ENCODE results near the gene F8. TPM values are rescaled to one million over a fixed set of nuclear protein-coding genes. Genes with fewer than 3 reads are reported as not detected.

F8 gene
- total RNA-seq, 5 donors from 2014 or later (not counting 1 experiment from before 2014, with no cell fraction given) = 1.3 to 3.5 (median 2.7) TPM

GRCh38 chrX:154804957-154805695 is 217.4 kb downstream of the F8 start, which contains the start of gene MPP1:
TSS of gene MPP1 (minus strand) at chrX:154805485. CDS start at chrX:154805373, 112 bp downstream.
- peaks cover 0 to 7% of the 10 kb centered on the region in 2 donors for H3K27me3 Mint-ChIP-seq
- peak within 1 kb of the TSS; percentile 43 to 69 for H3K27ac Mint-ChIP-seq
- WGBS (ENCODE audit: insufficient coverage) = 6% methylated on average over 28 of the region's 65 CpGs
- H3K9me3 Mint-ChIP-seq = no peaks in the 10 kb centered on the region
- H3K4me3 Mint-ChIP-seq = peak within 1 kb of the TSS; percentile 62 to 78 (median 73)
- Histone ChIP-seq H3K9me3 (no peaks in the 10 kb centered on the region), H3K27me3 (replicated peaks in 1 of 2; ENCODE audit: control insufficient read depth in 2 of 2, extremely low read depth in 1 of 2, insufficient read depth in 2 of 2, low read length in 1 of 2) (no peaks in the 10 kb centered on the region), H3K4me3 (ENCODE audit: control insufficient read depth in 1 of 2, extremely low read depth in 1 of 2, low read length in 1 of 2) (peak within 1 kb of the TSS; percentile 68 to 77), H3K4me1 (ENCODE audit: control insufficient read depth in 1 of 2, extremely low read depth in 1 of 2, insufficient read depth in 2 of 2, low read length in 2 of 2) (peaks cover 15 to 28% of the 10 kb centered on the region in 2 experiments), H3K36me3 (ENCODE audit: control insufficient read depth in 2 of 2, extremely low read depth in 1 of 2, insufficient read depth in 1 of 2, low read length in 1 of 2) (no peaks in the 10 kb centered on the region), H3K27ac (ENCODE audit: low read length) (no peak within 1 kb of the TSS)
- peaks cover 11 to 42% (median 41%) of the 10 kb centered on the region in 3 donors for H3K4me1 Mint-ChIP-seq
- POLR2A ChIA-PET = interaction anchor here in 1 of 2 donors (0.6 kb wide), 1 partner anchor 257 kb away, joined by 4 read pairs; no protein-coding TSS in a partner anchor
- peak; percentile 97 to 99 (median 98) for ATAC-seq (replicated peaks in 1 of 4)
- H3K36me3 Mint-ChIP-seq = no peaks in the 10 kb centered on the region
- DNase-seq = peak; percentile 37 to 85 (median 63)
- CTCF ChIA-PET = no interaction called here

DNA sequence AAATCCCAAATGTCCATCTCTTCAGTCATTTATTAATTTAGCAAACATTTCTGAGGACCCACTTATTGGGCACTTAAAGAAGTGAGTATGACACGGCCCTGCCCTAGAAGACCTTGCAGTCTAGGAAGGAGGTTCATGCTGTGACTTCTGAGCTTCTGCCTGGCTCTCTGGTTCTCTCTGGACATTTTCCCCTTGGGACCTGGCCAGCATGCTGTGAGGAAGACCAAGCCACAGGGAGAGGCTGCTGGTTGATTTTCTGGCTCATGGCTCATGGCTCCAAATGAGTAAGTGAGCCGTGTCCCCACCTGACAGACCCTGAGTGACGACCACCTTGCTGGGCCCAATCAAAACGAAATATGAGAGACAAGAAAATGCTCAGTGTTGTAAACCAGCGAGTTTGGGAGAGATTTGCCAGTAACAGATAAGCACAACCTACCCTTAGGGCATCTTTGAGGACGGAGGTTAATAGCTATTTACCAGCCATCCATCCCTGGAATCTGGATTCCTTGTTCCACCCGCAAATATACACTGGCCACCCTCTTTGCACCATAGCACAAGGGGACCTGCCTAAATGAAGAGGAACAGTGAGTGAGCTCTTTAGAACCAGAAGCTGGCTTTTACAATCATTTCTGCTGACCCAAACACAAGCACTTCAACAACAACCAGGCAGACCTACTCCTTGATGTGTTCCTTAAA is 218.1 kb downstream of the F8 start:
- POLR2A ChIA-PET = no interaction called here
- Histone ChIP-seq H3K4me1 (ENCODE audit: control insufficient read depth in 1 of 2, extremely low read depth in 1 of 2, insufficient read depth in 2 of 2, low read length in 2 of 2) (peaks cover 21 to 35% of the 10 kb centered on the region in 2 experiments), H3K36me3 (ENCODE audit: control insufficient read depth in 2 of 2, extremely low read depth in 1 of 2, insufficient read depth in 1 of 2, low read length in 1 of 2) (no peaks in the 10 kb centered on the region), H3K4me3 (ENCODE audit: control insufficient read depth in 1 of 2, extremely low read depth in 1 of 2, low read length in 1 of 2) (peak overlapping the region; percentile 68 to 77), H3K27me3 (replicated peaks in 1 of 2; ENCODE audit: control insufficient read depth in 2 of 2, extremely low read depth in 1 of 2, insufficient read depth in 2 of 2, low read length in 1 of 2) (no peaks in the 10 kb centered on the region), H3K27ac (ENCODE audit: low read length) (no peak overlapping the region), H3K9me3 (no peaks in the 10 kb centered on the region)
- no peaks in the 10 kb centered on the region for H3K36me3 Mint-ChIP-seq
- H3K9me3 Mint-ChIP-seq = no peaks in the 10 kb centered on the region
- H3K4me1 Mint-ChIP-seq = peaks cover 18 to 49% (median 49%) of the 10 kb centered on the region in 3 donors
- WGBS (ENCODE audit: insufficient coverage) = 67% methylated on average over 2 of the region's 7 CpGs
- H3K27me3 Mint-ChIP-seq = peaks cover 0 to 10% of the 10 kb centered on the region in 2 donors
- CTCF ChIA-PET = interaction anchor here in 1 of 2 donors (0.5 kb wide), 1 partner anchor 12 kb away, joined by 3 read pairs; no protein-coding TSS in a partner anchor
- peak overlapping the region; percentile 62 to 78 (median 73) for H3K4me3 Mint-ChIP-seq
- peak overlapping the region in 1 of 2 donors; percentile 34 for H3K27ac Mint-ChIP-seq
- ATAC-seq (replicated peaks in 1 of 4) = no peak
- DNase-seq = no peak

DNA sequence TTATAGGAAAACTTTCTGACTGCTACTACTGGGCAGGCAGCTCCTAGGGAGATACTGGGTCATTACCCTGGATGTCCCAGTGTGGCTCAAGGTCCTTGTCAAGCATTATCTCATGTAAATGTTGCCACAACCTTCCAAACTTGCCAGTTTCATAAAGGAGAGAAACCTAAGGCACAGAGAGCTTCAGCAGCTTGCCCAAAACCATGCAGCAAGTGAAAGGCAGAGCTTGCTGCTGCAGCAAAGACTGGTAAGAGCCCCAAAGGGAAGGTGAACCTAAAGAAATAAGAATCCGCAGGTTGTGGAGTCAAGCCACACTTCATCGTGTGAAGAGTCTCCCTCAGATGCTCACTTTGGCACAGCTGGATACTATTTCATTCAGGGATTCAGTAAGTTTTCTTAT is 219.6 kb downstream of the F8 start:
- ChIA-PET CTCF (interaction anchor here in 1 of 2 donors (0.9 kb wide), 1 partner anchor 53 kb away, joined by 3 read pairs; no protein-coding TSS in a partner anchor), POLR2A (no interaction called here)
- no peak overlapping the region for H3K4me3 Mint-ChIP-seq
- peaks cover 0 to 9% of the 10 kb centered on the region in 2 donors for H3K27me3 Mint-ChIP-seq
- Histone ChIP-seq H3K9me3 (no peaks in the 10 kb centered on the region), H3K4me1 (ENCODE audit: control insufficient read depth in 1 of 2, extremely low read depth in 1 of 2, insufficient read depth in 2 of 2, low read length in 2 of 2) (peaks cover 22 to 38% of the 10 kb centered on the region in 2 experiments), H3K27me3 (replicated peaks in 1 of 2; ENCODE audit: control insufficient read depth in 2 of 2, extremely low read depth in 1 of 2, insufficient read depth in 2 of 2, low read length in 1 of 2) (no peaks in the 10 kb centered on the region), H3K36me3 (ENCODE audit: control insufficient read depth in 2 of 2, extremely low read depth in 1 of 2, insufficient read depth in 1 of 2, low read length in 1 of 2) (no peaks in the 10 kb centered on the region), H3K4me3 (ENCODE audit: control insufficient read depth in 1 of 2, extremely low read depth in 1 of 2, low read length in 1 of 2) (no peak overlapping the region), H3K27ac (ENCODE audit: low read length) (no peak overlapping the region)
- ATAC-seq (replicated peaks in 1 of 4) (no peak), DNase-seq (no peak)
- no CpG with 5 or more reads among the region's 2 CpGs for WGBS (ENCODE audit: insufficient coverage)
- H3K4me1 Mint-ChIP-seq = peaks cover 24 to 56% (median 54%) of the 10 kb centered on the region in 3 donors
- peak overlapping the region; percentile 76 to 81 for H3K27ac Mint-ChIP-seq
- no peaks in the 10 kb centered on the region for H3K36me3 Mint-ChIP-seq
- no peaks in the 10 kb centered on the region for H3K9me3 Mint-ChIP-seq

DNA sequence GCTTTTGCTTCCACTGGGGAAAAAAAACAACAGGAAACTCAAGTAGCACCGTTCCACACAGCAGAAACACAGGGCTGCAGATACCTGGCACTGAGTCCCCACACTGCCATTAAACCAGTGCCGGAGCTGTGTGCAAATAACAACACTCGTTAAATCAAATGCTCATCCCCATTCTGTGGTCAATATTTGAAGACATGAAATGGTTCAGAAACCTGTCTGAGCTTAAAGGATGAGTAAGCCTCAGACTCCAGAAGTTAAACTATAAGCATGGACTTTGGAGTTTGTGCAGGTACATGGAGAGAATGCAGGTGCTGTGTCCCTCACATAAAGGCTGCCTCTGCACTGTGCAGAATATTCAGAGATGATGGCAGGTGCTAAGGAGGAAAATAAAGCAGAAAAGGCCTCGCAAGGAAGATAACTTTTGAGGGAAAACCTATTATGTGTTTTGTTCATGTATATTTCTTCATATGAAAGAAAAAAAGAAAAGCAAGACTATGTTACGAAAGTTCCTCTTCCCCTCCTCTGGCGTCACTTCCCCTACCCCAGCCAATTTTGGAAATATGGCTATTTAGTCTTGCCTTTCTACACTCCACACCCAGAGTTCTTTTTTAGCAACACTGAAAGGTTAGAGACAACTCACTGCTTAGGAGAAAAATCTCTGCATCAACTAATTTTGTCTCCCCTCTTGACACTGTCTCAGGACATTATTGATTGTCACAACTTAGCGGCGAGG is 221.9 kb downstream of the F8 start:
- no peak for DNase-seq
- Histone ChIP-seq H3K4me3 (ENCODE audit: control insufficient read depth in 1 of 2, extremely low read depth in 1 of 2, low read length in 1 of 2) (no peak overlapping the region), H3K9me3 (no peaks in the 10 kb centered on the region), H3K4me1 (ENCODE audit: control insufficient read depth in 1 of 2, extremely low read depth in 1 of 2, insufficient read depth in 2 of 2, low read length in 2 of 2) (peaks cover 22 to 34% of the 10 kb centered on the region in 2 experiments), H3K27me3 (replicated peaks in 1 of 2; ENCODE audit: control insufficient read depth in 2 of 2, extremely low read depth in 1 of 2, insufficient read depth in 2 of 2, low read length in 1 of 2) (no peaks in the 10 kb centered on the region), H3K36me3 (ENCODE audit: control insufficient read depth in 2 of 2, extremely low read depth in 1 of 2, insufficient read depth in 1 of 2, low read length in 1 of 2) (no peaks in the 10 kb centered on the region), H3K27ac (ENCODE audit: low read length) (no peak overlapping the region)
- H3K4me1 Mint-ChIP-seq = peaks cover 24 to 55% (median 51%) of the 10 kb centered on the region in 3 donors
- H3K36me3 Mint-ChIP-seq = no peaks in the 10 kb centered on the region
- peak overlapping the region in 1 of 3 donors; percentile 41 for H3K4me3 Mint-ChIP-seq
- CTCF ChIA-PET = no interaction called here
- no peaks in the 10 kb centered on the region for H3K9me3 Mint-ChIP-seq
- H3K27ac Mint-ChIP-seq = peak overlapping the region in 1 of 2 donors; percentile 46
- POLR2A ChIA-PET = no interaction called here
- ATAC-seq (replicated peaks in 1 of 4) = no peak
- no CpG with 5 or more reads among the region's 8 CpGs for WGBS (ENCODE audit: insufficient coverage)
- peaks cover 0 to 9% of the 10 kb centered on the region in 2 donors for H3K27me3 Mint-ChIP-seq

DNA sequence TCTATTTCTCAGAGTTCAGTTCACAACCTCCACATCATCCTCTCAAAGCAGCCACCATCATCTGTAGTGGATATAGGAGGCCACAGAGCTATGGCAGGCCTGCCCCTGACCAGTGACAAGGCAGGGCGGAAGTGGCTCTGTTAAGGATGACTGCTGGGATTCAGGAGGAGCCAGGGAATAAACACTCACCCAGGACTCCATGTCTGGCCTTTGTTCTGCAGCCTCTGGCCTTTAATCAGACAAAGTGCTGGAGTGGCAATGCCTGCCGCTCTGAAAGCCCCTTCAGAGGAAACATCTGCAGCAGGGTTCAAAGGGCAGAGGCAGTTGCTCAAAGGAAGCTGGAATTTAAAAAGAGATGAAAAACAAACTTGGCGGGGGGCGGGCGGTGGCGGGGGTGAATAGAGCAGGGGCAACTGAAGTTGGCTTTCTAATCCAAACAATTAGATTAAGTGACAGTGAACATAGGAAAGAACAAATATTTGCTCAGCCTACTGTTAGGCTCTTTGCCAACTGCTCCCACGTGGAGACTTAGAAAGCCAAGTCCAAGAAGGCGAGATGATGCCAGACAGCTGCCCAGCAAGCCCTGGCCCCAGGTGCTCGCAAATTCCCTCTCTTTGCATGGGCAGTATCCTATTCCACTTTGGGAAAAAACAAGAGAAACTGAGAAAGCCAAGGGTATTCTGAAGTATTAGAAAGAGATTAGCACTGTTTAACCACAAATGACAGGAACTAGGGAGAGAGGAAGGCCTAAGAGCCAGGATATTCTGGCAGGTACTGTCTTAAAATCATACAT is 222.8 kb downstream of the F8 start:
- no peak overlapping the region for H3K27ac ChIP-seq (ENCODE audit: low read length)
- WGBS (ENCODE audit: insufficient coverage) = 80% methylated on average over 2 of the region's 9 CpGs
- ATAC-seq (replicated peaks in 1 of 4) = no peak

More for the DNA sequence above, 222.8 kb downstream of the F8 start:
- H3K4me1 Mint-ChIP-seq = peaks cover 24 to 55% (median 48%) of the 10 kb centered on the region in 3 donors
- ChIA-PET CTCF (no interaction called here), POLR2A (interaction anchor here in 1 of 2 donors (0.5 kb wide), 1 partner anchor 292 kb away, joined by 4 read pairs; no protein-coding TSS in a partner anchor)
- no peak for DNase-seq
- Histone ChIP-seq H3K27me3 (replicated peaks in 1 of 2; ENCODE audit: control insufficient read depth in 2 of 2, extremely low read depth in 1 of 2, insufficient read depth in 2 of 2, low read length in 1 of 2) (no peaks in the 10 kb centered on the region), H3K4me1 (ENCODE audit: control insufficient read depth in 1 of 2, extremely low read depth in 1 of 2, insufficient read depth in 2 of 2, low read length in 2 of 2) (peaks cover 22 to 27% of the 10 kb centered on the region in 2 experiments), H3K9me3 (no peaks in the 10 kb centered on the region), H3K36me3 (ENCODE audit: control insufficient read depth in 2 of 2, extremely low read depth in 1 of 2, insufficient read depth in 1 of 2, low read length in 1 of 2) (no peaks in the 10 kb centered on the region), H3K4me3 (ENCODE audit: control insufficient read depth in 1 of 2, extremely low read depth in 1 of 2, low read length in 1 of 2) (peak overlapping the region in 1 of 2 donors; percentile 29)
- H3K9me3 Mint-ChIP-seq = no peaks in the 10 kb centered on the region
- H3K27me3 Mint-ChIP-seq = peaks cover 0 to 9% of the 10 kb centered on the region in 2 donors
- H3K27ac Mint-ChIP-seq = peak overlapping the region; percentile 67 to 84
- no peaks in the 10 kb centered on the region for H3K36me3 Mint-ChIP-seq
- peak overlapping the region in 1 of 3 donors; percentile 41 for H3K4me3 Mint-ChIP-seq

All from T-cell (primary cell).